Heart right ventricle (tissue), 16 donors: ENCODE measurements around the gene AQR. TPM values are rescaled to one million over a fixed set of nuclear protein-coding genes. Genes with fewer than 3 reads are reported as not detected.

Experiments used
- ATAC-seq, 8 donors: fragments of 200-7000 bp; cut with Tn5 transposase; one replicate each; pipeline ENCODE4 v1.9.1; 2020; ENCODE audit warnings: mild to moderate bottlenecking in 8 of 8, moderate library complexity in 8 of 8, moderate number of reproducible peaks in 1 of 8
- DNase-seq, 2 donors: peaks; one replicate each; pipeline ENCODE4 v3.0.0-alpha.2; 2020
- H3K27ac ChIP-seq, 10 donors: fragments of 200-600 bp; sonication (generic) in 2 of 10; one replicate each; pipeline versions ENCODE4 v1.5.0 to v1.8.0; 2020 to 2022; ENCODE audit warnings: mild to moderate bottlenecking in 3 of 10
- H3K27me3 ChIP-seq, 7 donors: fragments of 200-600 bp; one replicate each; pipeline ENCODE4 v1.8.0; 2021 to 2022; ENCODE audit warnings: mild to moderate bottlenecking in 2 of 7
- H3K36me3 ChIP-seq, 9 donors: fragments of 200-600 bp; sonication (generic) in 1 of 9; one replicate each; pipeline versions ENCODE4 v1.5.0 to v1.8.0; 2020 to 2022; ENCODE audit warnings: mild to moderate bottlenecking in 2 of 9
- H3K4me1 ChIP-seq, 9 donors: fragments of 200-600 bp; sonication (generic) in 1 of 9; one replicate each; pipeline versions ENCODE4 v1.5.0 to v1.8.0; 2020 to 2022; ENCODE audit warnings: mild to moderate bottlenecking in 4 of 9
- H3K4me3 ChIP-seq, 10 donors: fragments of 200-600 bp; sonication (generic) in 2 of 10; one replicate each; pipeline versions ENCODE4 v1.5.0 to v1.8.0; 2020 to 2022; ENCODE audit warnings: mild to moderate bottlenecking in 7 of 10, moderate library complexity in 2 of 10
- H3K9me3 ChIP-seq, 11 donors: fragments of 200-600 bp in 10 of 11; sonication (generic) in 2 of 11; one replicate each; pipeline versions ENCODE4 v1.5.0 to v1.8.0; 2013 to 2022; ENCODE audit warnings: mild to moderate bottlenecking in 2 of 11, control low read depth in 1 of 11, moderate library complexity in 1 of 11
- WGBS, 2 donors: extraction: QIAGEN DNeasy Blood & Tissue Kit; methylation state at CpG; one replicate each; pipeline ENCODE4 v1.1.7; 2013; ENCODE audit warnings: inconsistent platforms in 1 of 2; 5-methylcytosine and 5-hydroxymethylcytosine counted together
- intact Hi-C, 10 donors: fragments of 100-400 bp; cut with DNase I; formaldehyde crosslinking; loops; one replicate each; pipeline versions ENCODE4 v1.11.1 to v1.14.2; 2022
- polyA plus RNA-seq, 2 donors: library from polyadenylated mRNA; stranded (reverse); fragments of 200-250 nt; gene quantifications; one replicate each; pipeline ENCODE4 v1.2.3, GENCODE V29; 2013
- total RNA-seq, 10 donors: library from RNA; stranded (reverse); fragmentation: NEBNext Ultra II Directional in 3 of 10; extraction: Animal tissue kit (Norgen Biotek cat#: 25700) in 3 of 10; gene quantifications; one replicate each; pipeline versions ENCODE4 v1.2.1 to v1.2.4, GENCODE V29; 2021 to 2023
- TF ChIP-seq, protein P1 (sequence below), 9 donors: fragments of 200-600 bp; sonication (generic) in 2 of 9; IDR thresholded peaks; one replicate each; pipeline versions ENCODE4 v1.5.0 to v1.8.0; 2021 to 2022; ENCODE audit warnings: antibody characterized with exemption in 9 of 9, mild to moderate bottlenecking in 5 of 9, moderate library complexity in 1 of 9
- donor health status: Arrhythmogenic right ventricular cardiomyopathy.
- donor health status: ischemic (EF 13 %, LVEDD 7.1; RV severe dilation, severe dysfunction).
- donor health status: healthy with polysubstance abuse.
- donor health status: DM: no; HTN: yes; CAD: no.
- donor health status: DM: no; HTN: no; CAD: no.
- donor health status: ischemic (EF 25% LVEDD 6.9; RV normal size, moderate dysfunction).
- donor health status: ischemic (EF 25% LVEDD 5.7; RV mildly dilated, moderate dysfunction).
- donor health status: healthy.
- donor health status: DM: yes; HTN: yes; CAD: no.
- donor health status: Ischemic cardiomyopathy.
- donor health status: ischemic (EF 35%, LVEDD 5.7; RV mildly dilated, moderate dysfunction).
- donor health status: nonischemic (EF 11% LVEDD 7.7; RV severe dilation, severe dysfunction).
- donor health status: DM: yes; HTN: yes; CAD: no.
- donor health status: PGD.
- donor health status: ischemic (EF 29% LVEDD 5.4; RV normal size, mild dysfunction).
- donor health status: nonischemic (EF 23%, LVEDD 6.1; RV moderate dilation, normal function).

Gene AQR
- total and polyA plus RNA-seq, 12 donors, result 6.5 to 14.6 (median 10.8) TPM

DNA sequence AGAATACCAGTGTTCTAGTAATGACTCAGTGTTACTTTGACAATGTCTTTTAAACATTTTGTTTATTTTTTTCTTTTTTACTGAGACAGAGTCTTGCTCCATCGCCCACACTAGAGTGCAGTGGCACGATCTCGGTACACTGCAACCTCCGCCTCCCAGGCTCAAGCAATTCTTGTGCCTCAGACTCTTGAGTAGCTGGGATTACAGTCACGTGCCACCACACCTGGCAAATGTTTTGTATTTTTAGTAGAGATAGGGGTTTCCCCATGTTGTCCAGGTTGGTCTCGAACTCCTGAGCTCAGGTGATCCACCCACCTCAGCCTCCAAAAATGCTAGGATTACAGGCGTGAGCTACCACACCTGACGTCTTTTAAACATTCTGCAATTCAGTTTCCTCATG lies 15.7 kb downstream of the AQR start:
- peaks cover 0 to 12% (median 0%) of the 10 kb centered on the region in 9 donors for H3K4me1 ChIP-seq
- no peaks in the 10 kb centered on the region for H3K9me3 ChIP-seq
- no peak for DNase-seq
- peaks cover 0 to 86% (median 7%) of the 10 kb centered on the region in 9 donors for H3K36me3 ChIP-seq
- H3K4me3 ChIP-seq, result no peak overlapping the region
- 94 to 96% methylated on average over 8 of the region's 8 CpGs for WGBS, 2 donors
- TF ChIP-seq, protein P1, sequence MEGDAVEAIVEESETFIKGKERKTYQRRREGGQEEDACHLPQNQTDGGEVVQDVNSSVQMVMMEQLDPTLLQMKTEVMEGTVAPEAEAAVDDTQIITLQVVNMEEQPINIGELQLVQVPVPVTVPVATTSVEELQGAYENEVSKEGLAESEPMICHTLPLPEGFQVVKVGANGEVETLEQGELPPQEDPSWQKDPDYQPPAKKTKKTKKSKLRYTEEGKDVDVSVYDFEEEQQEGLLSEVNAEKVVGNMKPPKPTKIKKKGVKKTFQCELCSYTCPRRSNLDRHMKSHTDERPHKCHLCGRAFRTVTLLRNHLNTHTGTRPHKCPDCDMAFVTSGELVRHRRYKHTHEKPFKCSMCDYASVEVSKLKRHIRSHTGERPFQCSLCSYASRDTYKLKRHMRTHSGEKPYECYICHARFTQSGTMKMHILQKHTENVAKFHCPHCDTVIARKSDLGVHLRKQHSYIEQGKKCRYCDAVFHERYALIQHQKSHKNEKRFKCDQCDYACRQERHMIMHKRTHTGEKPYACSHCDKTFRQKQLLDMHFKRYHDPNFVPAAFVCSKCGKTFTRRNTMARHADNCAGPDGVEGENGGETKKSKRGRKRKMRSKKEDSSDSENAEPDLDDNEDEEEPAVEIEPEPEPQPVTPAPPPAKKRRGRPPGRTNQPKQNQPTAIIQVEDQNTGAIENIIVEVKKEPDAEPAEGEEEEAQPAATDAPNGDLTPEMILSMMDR (IDR thresholded peaks at IDR 0.05), result no peak
- intact Hi-C loops, result no loop called here
- ATAC-seq, result no peak
- no peak overlapping the region for H3K27ac ChIP-seq
- H3K27me3 ChIP-seq, result no peaks in the 10 kb centered on the region

DNA sequence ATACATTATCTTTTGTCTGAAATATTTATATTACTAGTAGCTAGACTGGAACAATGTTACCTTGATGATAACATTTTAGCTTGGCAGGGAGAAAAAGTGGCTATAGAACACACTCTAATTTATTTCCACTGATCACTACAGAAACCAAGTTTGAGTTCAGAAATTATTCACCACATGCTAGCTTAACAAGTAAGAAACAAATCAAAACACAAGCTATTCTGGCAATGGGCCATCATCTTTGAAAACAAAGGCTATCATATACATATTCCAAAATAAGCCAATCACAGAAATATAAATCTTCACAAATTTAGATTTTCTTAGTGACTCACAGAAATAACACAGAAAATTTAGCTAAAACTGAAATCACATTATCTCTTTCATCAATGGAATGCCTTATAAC lies 17.1 kb downstream of the AQR start:
- Histone ChIP-seq H3K4me3 (no peak overlapping the region), H3K36me3 (peaks cover 0 to 87% (median 8%) of the 10 kb centered on the region in 9 donors)

DNA sequence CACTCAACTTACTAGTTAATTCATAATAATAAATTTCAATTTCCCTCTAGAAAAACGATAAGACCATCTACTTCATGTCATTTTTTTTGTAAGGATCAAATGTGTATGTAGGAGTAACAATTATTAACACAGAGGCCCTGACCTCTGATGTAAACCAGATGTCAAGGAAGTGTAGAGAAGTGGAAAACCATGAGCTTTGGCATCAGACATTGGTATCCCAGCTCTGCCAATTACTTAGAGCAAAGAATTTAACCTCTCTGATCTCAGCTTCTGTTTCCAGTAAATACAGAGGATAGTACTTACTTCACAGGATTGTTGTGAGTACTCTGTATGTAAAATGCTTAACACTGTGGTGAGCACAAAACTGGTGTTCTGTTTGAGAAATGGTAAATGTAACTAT lies 17.5 kb downstream of the AQR start:
- 17 to 32% methylated on average over 1 of the region's 1 CpG for WGBS, 2 donors
- Histone ChIP-seq H3K9me3 (no peaks in the 10 kb centered on the region), H3K27ac (no peak overlapping the region), H3K36me3 (peaks cover 0 to 85% (median 8%) of the 10 kb centered on the region in 9 donors), H3K27me3 (no peaks in the 10 kb centered on the region), H3K4me3 (no peak overlapping the region), H3K4me1 (peaks cover 0 to 12% (median 0%) of the 10 kb centered on the region in 9 donors)
- ATAC-seq (peak in 2 of 8 donors; percentile 19 to 67), DNase-seq (no peak)
- intact Hi-C loops, result no loop called here
- TF ChIP-seq, protein P1 (IDR thresholded peaks at IDR 0.05), result no peak

More for the DNA sequence above, 17.1 kb downstream of the AQR start:
- H3K27ac ChIP-seq, result no peak overlapping the region
- intact Hi-C loops, result no loop called here
- DNase-seq (no peak), ATAC-seq (no peak)
- no peaks in the 10 kb centered on the region for H3K27me3 ChIP-seq
- H3K4me1 ChIP-seq, result peaks cover 0 to 12% (median 0%) of the 10 kb centered on the region in 9 donors
- TF ChIP-seq, protein P1 (IDR thresholded peaks at IDR 0.05), result no peak
- no peaks in the 10 kb centered on the region for H3K9me3 ChIP-seq

DNA sequence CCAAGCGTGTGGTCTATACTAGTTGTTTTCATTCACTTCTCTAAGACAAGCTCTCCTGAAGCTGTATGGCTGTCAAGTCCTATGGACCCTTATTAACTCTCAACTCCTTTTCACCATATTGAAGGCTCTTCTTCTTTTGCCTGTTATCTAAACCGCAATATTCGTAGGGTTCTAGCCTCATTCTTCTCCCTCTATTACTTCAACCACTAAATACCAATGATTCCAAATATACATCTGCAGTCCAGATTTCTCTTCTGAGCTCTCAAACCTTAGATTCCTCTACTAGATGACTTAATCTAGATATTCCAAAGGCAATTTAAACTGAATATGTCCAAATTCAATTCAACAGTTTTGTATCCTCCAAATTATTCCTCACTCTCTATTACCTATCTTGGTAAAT lies 24.6 kb downstream of the AQR start:
- Histone ChIP-seq H3K9me3 (no peaks in the 10 kb centered on the region), H3K36me3 (peaks cover 0 to 83% (median 28%) of the 10 kb centered on the region in 9 donors), H3K4me1 (peaks cover 0 to 8% (median 0%) of the 10 kb centered on the region in 9 donors), H3K27me3 (no peaks in the 10 kb centered on the region), H3K4me3 (no peak overlapping the region), H3K27ac (no peak overlapping the region)
- intact Hi-C loops, result no loop called here
- TF ChIP-seq, protein P1 (IDR thresholded peaks at IDR 0.05), result no peak
- DNase-seq, result no peak
- no peak for ATAC-seq
- WGBS, 2 donors, result 93 to 95% methylated on average over 3 of the region's 3 CpGs
